Liver (tissue), 9 donors: ENCODE measurements around the gene MEGF10. TPM values are rescaled to one million over a fixed set of nuclear protein-coding genes. Genes with fewer than 3 reads are reported as not detected.

Experiments used
- DNase-seq: peaks from one replicate; pipeline ENCODE4 v3.0.0-alpha.2; 2017; ENCODE audit warnings: low spot score
- H3K27ac ChIP-seq, 2 donors: one replicate each; pipeline ENCODE4 v1.7.0; 2013; ENCODE audit warnings: inconsistent platforms in 2 of 2, low read length in 2 of 2, control low read depth in 1 of 2, low read depth in 1 of 2, mild to moderate bottlenecking in 1 of 2
- H3K27me3 ChIP-seq, 4 donors: one replicate each; pipeline versions ENCODE4 v1.6.1 to v1.7.0; 2013; ENCODE audit warnings: low read length in 3 of 4, inconsistent platforms in 1 of 4, mild to moderate bottlenecking in 1 of 4, moderate library complexity in 1 of 4; ENCODE audit not compliant: control insufficient read depth in 4 of 4, insufficient read depth in 4 of 4
- H3K36me3 ChIP-seq, 4 donors: one replicate each; pipeline versions ENCODE4 v1.6.1 to v1.7.0; 2013; ENCODE audit warnings: low read length in 3 of 4, mild to moderate bottlenecking in 3 of 4, low read depth in 1 of 4, moderate library complexity in 1 of 4; ENCODE audit not compliant: control insufficient read depth in 4 of 4, insufficient read depth in 3 of 4
- H3K4me1 ChIP-seq, 4 donors: one replicate each; pipeline versions ENCODE4 v1.6.1 to v1.7.0; 2013; ENCODE audit warnings: low read length in 3 of 4, mild to moderate bottlenecking in 3 of 4, moderate library complexity in 1 of 4; ENCODE audit not compliant: control insufficient read depth in 4 of 4, insufficient read depth in 4 of 4
- H3K4me3 ChIP-seq, 3 donors: one replicate each; pipeline versions ENCODE4 v1.6.1 to v1.7.0; 2013; ENCODE audit warnings: low read length in 3 of 3, control low read depth in 1 of 3, low read depth in 1 of 3, mild to moderate bottlenecking in 1 of 3
- H3K9ac ChIP-seq, 2 donors: one replicate each; pipeline ENCODE4 v1.7.0; 2013; ENCODE audit warnings: low read length in 2 of 2, mild to moderate bottlenecking in 2 of 2, moderate library complexity in 2 of 2, control low read depth in 1 of 2, low read depth in 1 of 2
- H3K9me3 ChIP-seq, 4 donors: one replicate each; pipeline versions ENCODE4 v1.6.1 to v1.7.0; 2013; ENCODE audit warnings: low read length in 3 of 4; ENCODE audit not compliant: control insufficient read depth in 4 of 4
- ATF3 ChIP-seq: IDR thresholded peaks from 2 replicates; pipeline ENCODE4 v1.6.1; 2016; ENCODE audit warnings: antibody characterized with exemption
- CTCF ChIP-seq: fragments of 150-350 bp; IDR thresholded peaks from 2 replicates; pipeline ENCODE4 v1.5.1; 2017; ENCODE audit warnings: improper control_type of control experiment, low read depth, low read length; ENCODE audit not compliant: missing input control
- EGR1 ChIP-seq, 2 donors: IDR thresholded peaks; 2 replicates each; pipeline ENCODE4 v1.6.1; 2016 to 2018; ENCODE audit warnings: antibody characterized with exemption in 2 of 2, low read depth in 2 of 2
- FOXA1 ChIP-seq: IDR thresholded peaks from 2 replicates; pipeline ENCODE4 v1.6.1; 2016; ENCODE audit warnings: antibody characterized with exemption
- FOXA2 ChIP-seq: IDR thresholded peaks from 2 replicates; pipeline ENCODE4 v1.6.1; 2016; ENCODE audit warnings: antibody characterized with exemption
- GABPA ChIP-seq, 2 donors: IDR thresholded peaks in 1 of 2; conservative IDR thresholded peaks in 1 of 2; 2 replicates each; pipeline ENCODE4 v1.6.1; 2016; ENCODE audit warnings: antibody characterized with exemption in 2 of 2, mild to moderate bottlenecking in 1 of 2, moderate library complexity in 1 of 2
- HNF4A ChIP-seq, 2 donors: conservative IDR thresholded peaks; 2 replicates each; pipeline ENCODE4 v1.6.1; 2016; ENCODE audit warnings: antibody characterized with exemption in 2 of 2, mild to moderate bottlenecking in 2 of 2
- HNF4G ChIP-seq: IDR thresholded peaks from 2 replicates; pipeline ENCODE4 v1.6.1; 2016; ENCODE audit warnings: antibody characterized with exemption
- JUND ChIP-seq, 2 donors: IDR thresholded peaks; 2 replicates each; pipeline ENCODE4 v1.6.1; 2016; ENCODE audit warnings: antibody characterized with exemption in 2 of 2
- MAX ChIP-seq: IDR thresholded peaks from 2 replicates; pipeline ENCODE4 v1.6.1; 2016; ENCODE audit warnings: antibody characterized with exemption
- NR2F2 ChIP-seq: IDR thresholded peaks from 2 replicates; pipeline ENCODE4 v1.6.1; 2016; ENCODE audit warnings: antibody characterized with exemption
- RAD21 ChIP-seq, 2 donors: IDR thresholded peaks; 2 replicates each; pipeline ENCODE4 v1.6.1; 2016; ENCODE audit warnings: antibody characterized with exemption in 2 of 2, mild to moderate bottlenecking in 2 of 2
- REST ChIP-seq: IDR thresholded peaks from 2 replicates; pipeline ENCODE4 v1.6.1; 2016; ENCODE audit warnings: antibody characterized with exemption, mild to moderate bottlenecking
- RXRA ChIP-seq, 2 donors: IDR thresholded peaks; 2 replicates each; pipeline ENCODE4 v1.6.1; 2017 to 2018; ENCODE audit warnings: antibody characterized with exemption in 2 of 2, mild to moderate bottlenecking in 1 of 2
- TAF1 ChIP-seq: conservative IDR thresholded peaks from 2 replicates; pipeline ENCODE4 v1.6.1; 2016; ENCODE audit warnings: antibody characterized with exemption, mild to moderate bottlenecking
- YY1 ChIP-seq: IDR thresholded peaks from 2 replicates; pipeline ENCODE4 v1.6.1; 2016; ENCODE audit warnings: antibody characterized with exemption, mild to moderate bottlenecking
- ZBTB33 ChIP-seq: IDR thresholded peaks from 2 replicates; pipeline ENCODE4 v1.6.1; 2016; ENCODE audit warnings: antibody characterized with exemption
- WGBS: extraction: QIAGEN DNeasy Blood & Tissue Kit; methylation state at CpG from one replicate; pipeline ENCODE4 v1.1.7; 2013; 5-methylcytosine and 5-hydroxymethylcytosine counted together
- polyA plus RNA-seq, 2 donors: library from polyadenylated mRNA; stranded (reverse) in 1 of 2; unstranded in 1 of 2; fragments of 200-250 nt in 1 of 2; fragments of >200 nt in 1 of 2; fragmentation: Nextera tagmentation in 1 of 2; extraction: Ambion mirVana in 1 of 2; gene quantifications; one replicate each; pipeline versions ENCODE4 v1.2.1 to v1.2.3, GENCODE V29; 2013 to 2015
- total RNA-seq, 2 donors: library from RNA; depleted of rRNA; stranded (reverse); fragments of >200 nt; gene quantifications; one replicate each; pipeline ENCODE4 v1.2.3, GENCODE V29; 2014
- donor health status: healthy.
- donor health status: healthy.
- donor health status: healthy.
- donor health status: healthy.
- donor health status: healthy.

MEGF10 gene
- total and polyA plus RNA-seq, 4 donors, result 0.05 to 1.0 (median 0.33) TPM; not detected in 1

- 85% methylated on average over 2 of the region's 2 CpGs for WGBS
Measured at GRCh38 chr5:127421471-127421870, 130.9 kb downstream of the MEGF10 start.

More at GRCh38 chr5:127421471-127421870, 130.9 kb downstream of the MEGF10 start:
- Histone ChIP-seq H3K4me1 (peaks cover 0 to 3% (median 1%) of the 10 kb centered on the region in 4 donors), H3K4me3 (no peak overlapping the region), H3K27me3 (no peaks in the 10 kb centered on the region), H3K36me3 (peaks cover 0 to 2% (median 0%) of the 10 kb centered on the region in 4 donors), H3K9me3 (no peaks in the 10 kb centered on the region), H3K27ac (no peak overlapping the region), H3K9ac (no peak overlapping the region)
- DNase-seq, result no peak
- TF ChIP-seq GABPA (IDR thresholded peaks at IDR 0.05 in 1 of 2, conservative IDR thresholded peaks at IDR 0.05 in 1 of 2), result no peak
- TF ChIP-seq RAD21 (IDR thresholded peaks at IDR 0.05), result no peak
- no peak for TF ChIP-seq TAF1
- no peak for TF ChIP-seq HNF4A (conservative IDR thresholded peaks at IDR 0.05)
- TF ChIP-seq YY1, result no peak
- TF ChIP-seq JUND (IDR thresholded peaks at IDR 0.05), result no peak
- no peak for TF ChIP-seq EGR1 (IDR thresholded peaks at IDR 0.05; ENCODE audit: low read depth in 2 of 2)
- TF ChIP-seq REST, result no peak
- no peak for TF ChIP-seq CTCF
- no peak for TF ChIP-seq HNF4G
- no peak for TF ChIP-seq RXRA (IDR thresholded peaks at IDR 0.05)
- TF ChIP-seq MAX, result no peak
- no peak for TF ChIP-seq ZBTB33
- TF ChIP-seq FOXA2, result no peak
- TF ChIP-seq FOXA1, result no peak
- TF ChIP-seq NR2F2, result no peak
- TF ChIP-seq ATF3, result no peak
